Hepatocyte (in vitro differentiated cells): ENCODE results near the gene ABCB8.

Source experiments
- CTCF ChIP-seq: fragments of 200-600 bp; sonication (generic); IDR thresholded peaks from 2 replicates; pipeline ENCODE4 v1.5.1; 2016; ENCODE audit warnings: antibody characterized with exemption, mild to moderate bottlenecking; ENCODE audit not compliant: poor library complexity
- EZH2 ChIP-seq: fragments of 200-600 bp; sonication (generic); IDR thresholded peaks from 2 replicates; pipeline ENCODE4 v1.6.1; 2016; ENCODE audit warnings: antibody characterized with exemption, mild to moderate bottlenecking, borderline replicate concordance
- EZH2phosphoT487 ChIP-seq: fragments of 200-600 bp; sonication (generic); IDR thresholded peaks from one replicate; pipeline ENCODE4 v1.6.1; 2018; ENCODE audit warnings: antibody characterized with exemption, mild to moderate bottlenecking, low read depth, moderate library complexity; ENCODE audit not compliant: unreplicated experiment, severe bottlenecking

GRCh38 chr7:151085691-151086620 is 57.7 kb downstream of the ABCB8 start, which contains the start of gene AGAP3:
- TF ChIP-seq CTCF (no peak), EZH2phosphoT487 (no peak), EZH2 (no peak)
